ENCODE measurements around the gene ZNF579. TPM values are rescaled to one million over a fixed set of nuclear protein-coding genes. Genes with fewer than 3 reads are reported as not detected.

ZNF579 gene
- total RNA-seq, 4 donors from 2014 or later = 0.51 to 5.3 (median 0.66) TPM; not detected in 1

DNA sequence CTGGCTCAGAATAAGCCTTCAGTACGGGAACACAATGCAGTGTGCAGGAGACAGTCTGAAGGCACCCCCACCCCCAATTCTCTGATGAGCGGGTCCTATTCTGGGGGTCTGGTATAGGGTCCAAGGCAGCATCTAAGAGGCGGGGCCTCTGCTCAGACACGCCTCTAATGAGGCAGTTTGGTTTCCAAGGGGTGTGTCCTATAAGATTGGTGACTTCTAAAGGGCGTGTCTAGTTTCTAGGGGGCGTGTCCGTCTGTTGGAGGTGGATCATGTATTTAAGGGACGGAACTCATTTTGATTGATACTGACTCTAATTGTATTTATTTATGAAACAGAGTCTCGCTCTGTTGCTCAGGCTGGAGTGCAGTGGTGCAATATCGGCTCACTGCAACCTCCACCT lies 10.0 kb upstream of the ZNF579 start:
- TF ChIP-seq, protein P1, sequence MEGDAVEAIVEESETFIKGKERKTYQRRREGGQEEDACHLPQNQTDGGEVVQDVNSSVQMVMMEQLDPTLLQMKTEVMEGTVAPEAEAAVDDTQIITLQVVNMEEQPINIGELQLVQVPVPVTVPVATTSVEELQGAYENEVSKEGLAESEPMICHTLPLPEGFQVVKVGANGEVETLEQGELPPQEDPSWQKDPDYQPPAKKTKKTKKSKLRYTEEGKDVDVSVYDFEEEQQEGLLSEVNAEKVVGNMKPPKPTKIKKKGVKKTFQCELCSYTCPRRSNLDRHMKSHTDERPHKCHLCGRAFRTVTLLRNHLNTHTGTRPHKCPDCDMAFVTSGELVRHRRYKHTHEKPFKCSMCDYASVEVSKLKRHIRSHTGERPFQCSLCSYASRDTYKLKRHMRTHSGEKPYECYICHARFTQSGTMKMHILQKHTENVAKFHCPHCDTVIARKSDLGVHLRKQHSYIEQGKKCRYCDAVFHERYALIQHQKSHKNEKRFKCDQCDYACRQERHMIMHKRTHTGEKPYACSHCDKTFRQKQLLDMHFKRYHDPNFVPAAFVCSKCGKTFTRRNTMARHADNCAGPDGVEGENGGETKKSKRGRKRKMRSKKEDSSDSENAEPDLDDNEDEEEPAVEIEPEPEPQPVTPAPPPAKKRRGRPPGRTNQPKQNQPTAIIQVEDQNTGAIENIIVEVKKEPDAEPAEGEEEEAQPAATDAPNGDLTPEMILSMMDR (IDR thresholded peaks at IDR 0.05; ENCODE audit: low read depth) = no peak

DNA sequence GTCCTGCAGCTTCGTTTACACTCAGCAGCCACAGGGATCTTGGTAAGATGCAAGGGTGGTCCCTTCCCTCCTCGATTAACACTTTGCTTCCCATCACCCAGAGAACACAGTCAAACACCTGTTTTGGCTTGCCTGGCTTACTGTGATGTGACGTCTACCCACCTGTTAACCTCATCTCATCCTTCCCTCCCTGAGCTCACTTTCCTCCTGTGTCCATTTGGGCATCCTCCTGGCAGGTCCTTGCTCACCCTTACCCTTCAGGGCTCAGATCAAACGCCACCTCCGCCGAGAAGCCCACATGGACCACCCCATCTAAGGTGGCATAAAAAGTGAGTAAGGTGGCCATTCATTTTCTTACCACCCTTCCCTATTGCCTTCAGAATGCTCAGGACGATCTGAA lies 9.5 kb upstream of the ZNF579 start:
- TF ChIP-seq, protein P1 (IDR thresholded peaks at IDR 0.05; ENCODE audit: low read depth) = no peak

DNA sequence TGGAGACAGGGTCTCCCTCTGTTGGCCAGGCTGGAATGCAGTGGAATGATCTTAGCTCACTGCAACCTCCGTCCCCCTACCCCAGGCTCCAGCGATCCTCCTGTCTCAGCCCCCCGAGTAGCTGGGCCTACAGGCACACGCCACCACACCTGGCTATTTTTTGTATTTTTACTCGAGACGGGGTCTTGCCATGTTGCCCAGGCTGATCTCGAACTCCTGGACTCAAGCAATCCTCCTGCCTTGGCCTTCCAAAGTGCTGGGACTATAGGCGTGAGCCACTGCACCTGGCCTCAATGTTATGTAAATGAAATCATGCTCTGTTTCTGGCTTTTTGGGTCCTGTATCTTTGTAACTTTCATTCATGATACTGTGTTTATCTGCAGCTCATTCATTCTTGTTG lies 8.1 kb upstream of the ZNF579 start:
- TF ChIP-seq, protein P1 (IDR thresholded peaks at IDR 0.05; ENCODE audit: low read depth) = no peak

DNA sequence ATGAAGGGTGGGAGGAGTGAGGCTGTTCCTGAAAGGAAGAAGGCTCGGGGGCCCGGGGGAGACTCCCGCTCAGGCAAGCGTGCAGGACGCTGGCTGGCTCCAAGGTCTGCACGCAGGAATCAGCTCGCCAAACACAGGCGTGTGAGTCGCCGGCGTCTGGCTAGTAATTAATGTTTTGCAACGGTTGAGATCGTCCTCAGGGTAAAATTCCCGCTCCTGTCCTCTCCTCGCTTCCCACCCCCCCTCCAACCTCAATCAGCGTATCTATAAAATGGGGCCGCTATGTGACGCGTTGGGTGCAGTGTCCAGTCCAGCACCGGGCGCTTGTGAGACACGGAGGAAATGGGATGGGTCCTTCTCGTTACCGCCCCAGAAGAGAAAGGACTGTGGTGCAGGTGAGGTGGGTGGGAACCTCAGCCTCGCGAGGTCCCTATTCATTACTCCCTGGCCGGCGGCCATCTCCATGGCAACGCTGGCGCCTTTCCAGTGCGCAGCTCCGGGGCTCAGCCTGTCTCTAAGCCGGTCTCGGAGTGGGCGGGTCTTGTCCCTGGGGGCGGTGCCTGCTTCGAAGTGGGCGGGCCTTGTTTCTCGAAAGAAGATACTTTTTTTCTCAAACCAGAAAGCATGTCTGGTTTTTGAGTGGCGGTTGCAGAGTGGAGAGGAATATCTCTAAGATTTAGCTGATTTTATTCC lies 6.5 kb upstream of the ZNF579 start:
- TF ChIP-seq, protein P1 (IDR thresholded peaks at IDR 0.05; ENCODE audit: low read depth) = no peak

DNA sequence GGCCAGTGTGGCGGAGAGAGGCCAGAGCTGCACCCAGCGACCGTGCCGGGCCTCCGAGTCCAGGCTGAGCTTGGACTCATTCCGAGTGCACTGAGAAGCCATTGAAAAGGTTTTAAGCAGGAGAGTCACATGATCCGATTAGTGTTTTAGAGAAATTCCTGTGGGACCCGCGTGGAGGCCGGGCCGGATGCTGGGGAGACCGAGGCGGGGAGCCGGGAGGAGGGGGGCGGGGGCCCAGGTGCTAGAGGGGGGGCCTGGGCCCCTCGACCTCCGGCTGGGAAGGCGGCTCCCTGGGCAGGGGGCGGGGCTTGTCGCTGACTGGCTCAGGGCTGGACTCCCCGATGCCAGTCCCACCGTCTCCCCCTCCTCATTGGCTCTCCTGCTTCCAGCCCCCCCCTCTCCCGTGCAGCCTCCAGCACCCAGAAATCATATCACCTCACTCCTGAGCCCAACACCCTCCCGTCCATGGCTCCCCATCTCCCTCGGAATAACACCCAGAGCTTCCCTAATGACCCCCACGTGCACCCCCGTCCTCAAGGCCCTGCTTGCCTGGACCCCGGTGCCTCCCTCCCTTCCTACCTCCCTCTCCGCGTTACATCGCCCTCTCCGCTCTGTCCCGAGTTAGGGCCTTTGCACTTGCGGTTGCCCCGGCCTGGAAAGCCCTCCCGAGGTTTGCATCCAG lies 5.2 kb upstream of the ZNF579 start:
- TF ChIP-seq, protein P1 (IDR thresholded peaks at IDR 0.05; ENCODE audit: low read depth) = no peak

DNA sequence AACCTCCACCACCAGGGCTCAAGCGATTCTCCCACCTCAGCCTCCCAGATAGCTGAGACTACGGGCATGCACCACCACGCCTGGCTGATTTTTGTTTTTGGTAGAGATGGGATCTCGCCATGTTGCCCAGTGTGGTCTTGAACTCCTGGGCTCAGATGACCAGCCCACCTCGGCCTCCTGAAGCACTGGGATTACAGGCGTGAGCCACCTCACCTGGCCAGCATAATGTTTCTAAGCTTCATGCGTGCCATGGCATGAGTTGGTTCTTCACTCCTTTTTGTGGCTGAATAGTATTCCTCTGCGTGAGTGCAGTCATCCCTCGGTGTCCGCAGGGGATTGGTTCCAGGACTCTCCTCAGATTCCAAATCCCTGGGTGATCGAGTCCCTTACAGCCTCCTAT lies 4.2 kb upstream of the ZNF579 start:
- TF ChIP-seq, protein P1 (IDR thresholded peaks at IDR 0.05; ENCODE audit: low read depth) = no peak

DNA sequence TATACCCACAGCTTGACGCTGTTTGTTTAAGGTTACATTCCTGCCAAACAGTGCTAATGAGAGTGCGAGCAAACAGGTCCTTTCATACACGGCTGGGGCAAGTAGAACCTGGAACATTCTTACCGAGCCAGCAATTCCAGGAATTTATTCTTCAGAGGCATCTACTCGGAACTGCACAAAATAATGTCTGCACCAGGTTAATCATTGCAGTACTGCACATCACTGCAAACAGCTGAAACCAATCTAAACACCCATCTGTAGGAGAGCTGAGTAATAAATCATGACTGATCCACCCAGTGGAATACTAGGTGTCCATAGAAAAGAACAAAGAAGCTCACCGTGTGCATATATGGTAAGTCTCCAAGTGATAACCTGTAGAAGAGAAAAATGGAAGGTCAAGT lies 1.2 kb upstream of the ZNF579 start:
- TF ChIP-seq, protein P1 (IDR thresholded peaks at IDR 0.05; ENCODE audit: low read depth) = no peak

All from subcutaneous adipose tissue (tissue), 4 donors.